K562 (cell line): ENCODE results near the gene IFNGR2. TPM values are rescaled to one million over a fixed set of nuclear protein-coding genes. Genes with fewer than 3 reads are reported as not detected.

Experiments used
- ATAC-seq: fragments of 200-7000 bp; cut with Tn5 transposase; 3 replicates; pipeline ENCODE4 v1.9.1; 2020; ENCODE audit warnings: moderate library complexity
- BruUV-seq: library from RNA; stranded (reverse); fragments of 400-500 nt; replicated peaks from 2 replicates; lab custom pipeline; 2021; lab: Mats Ljungman, UMichigan
- CTCF ChIA-PET: fragments of 300-600 bp; formaldehyde crosslinking; extraction: SDS; loops from one replicate; lab custom pipeline; 2021; ENCODE audit warnings: low intra/inter-chr PET ratio; lab: Yijun Ruan, JAX
- POLR2A ChIA-PET: fragments of 300-600, 350-650 bp; sonication (Branson Sonifier 250); formaldehyde crosslinking; extraction: SDS; loops from one replicate; lab custom pipeline; 2021; ENCODE audit warnings: antibody characterized with exemption, inconsistent platforms; lab: Yijun Ruan, JAX
- DNase-seq, 4 experiments: peaks; one replicate each; pipeline versions ENCODE4 v3.0.0 to v3.0.0-alpha.2; 2011 to 2018; ENCODE audit warnings: low spot score in 3 of 4, mixed read lengths in 3 of 4; ENCODE audit errors: extremely low read depth in 1 of 4
- FAIRE-seq: peaks from 2 replicates; lab custom pipeline; 2011; peaks lifted over from hg19 to GRCh38; lab: Jason Lieb, UNC
- H2AFZ ChIP-seq: 2 replicates; pipeline ENCODE4 v1.6.0; 2011; ENCODE audit warnings: low read depth, low read length, control low read depth, inconsistent platforms
- H3K27ac ChIP-seq: fragments of 200-600 bp; 3 replicates; pipeline ENCODE4 v1.8.0; 2011; ENCODE audit warnings: low read depth, mild to moderate bottlenecking, control low read depth, inconsistent platforms, low read length, moderate library complexity, mixed read lengths; ENCODE audit errors: extremely low read depth
- H3K27me3 ChIP-seq, 2 experiments: fragments of 300-600 bp in 1 of 2; 2 replicates in 1 of 2; 3 replicates in 1 of 2; pipeline versions ENCODE4 v1.6.0 to v1.8.0; 2011; ENCODE audit warnings: inconsistent platforms in 2 of 2, low read length in 2 of 2, mild to moderate bottlenecking in 1 of 2, mixed read lengths in 1 of 2, moderate library complexity in 1 of 2; ENCODE audit not compliant: control insufficient read depth in 2 of 2, insufficient read depth in 2 of 2
- H3K36me3 ChIP-seq: fragments of 300-600 bp; 3 replicates; pipeline ENCODE4 v1.8.0; 2011; ENCODE audit warnings: mild to moderate bottlenecking, low read length, inconsistent platforms; ENCODE audit not compliant: control insufficient read depth, insufficient read depth
- H3K4me1 ChIP-seq, 2 experiments: fragments of 200-600 bp in 1 of 2; replicated peaks in 1 of 2; 2 replicates in 1 of 2; 3 replicates in 1 of 2; pipeline versions ENCODE4 v1.5.1 to v1.8.0; 2011; ENCODE audit warnings: inconsistent platforms in 2 of 2, low read length in 2 of 2, mild to moderate bottlenecking in 1 of 2, mixed read lengths in 1 of 2, moderate library complexity in 1 of 2; ENCODE audit not compliant: control insufficient read depth in 2 of 2, insufficient read depth in 2 of 2
- H3K4me2 ChIP-seq: 2 replicates; pipeline ENCODE4 v1.6.1; 2011; ENCODE audit warnings: low read length, control low read depth, inconsistent platforms, mixed read lengths; ENCODE audit not compliant: insufficient read depth
- H3K4me3 ChIP-seq: fragments of 200-600 bp; sonication (generic), shearing (Covaris generic); 2 replicates; pipeline ENCODE4 v1.5.1; 2016; ENCODE audit warnings: control low read depth, inconsistent platforms
- H3K79me2 ChIP-seq: fragments of 200-600 bp; 3 replicates; pipeline ENCODE4 v1.8.0; 2011; ENCODE audit warnings: low read length, inconsistent platforms; ENCODE audit not compliant: control insufficient read depth, insufficient read depth
- H3K9ac ChIP-seq, 2 experiments: 2 replicates each; pipeline versions ENCODE4 v1.6.0 to v1.6.1; 2011; ENCODE audit warnings: low read depth in 2 of 2, low read length in 2 of 2, control low read depth in 1 of 2, inconsistent platforms in 1 of 2, mild to moderate bottlenecking in 1 of 2, mixed read lengths in 1 of 2; ENCODE audit not compliant: insufficient read depth in 1 of 2
- H3K9me1 ChIP-seq: one replicate; pipeline ENCODE4 v1.6.0; 2011; ENCODE audit warnings: inconsistent platforms, mild to moderate bottlenecking, low read length, moderate library complexity; ENCODE audit not compliant: control insufficient read depth, insufficient read depth
- H3K9me3 ChIP-seq: replicated peaks from 2 replicates; pipeline ENCODE4 v1.5.1; 2011; ENCODE audit warnings: low read depth, low read length, inconsistent platforms; ENCODE audit not compliant: control insufficient read depth, insufficient read depth
- H4K20me1 ChIP-seq: replicated peaks from 2 replicates; pipeline ENCODE4 v1.6.1; 2011; ENCODE audit warnings: low read length, inconsistent platforms, mixed read lengths; ENCODE audit not compliant: control insufficient read depth, insufficient read depth
- NBN ChIP-seq: fragments of 450-650 bp; IDR thresholded peaks from 2 replicates; pipeline ENCODE4 v1.6.1; 2016; ENCODE audit warnings: low read depth, mild to moderate bottlenecking
- NFIX ChIP-seq: fragments of 250-450 bp; sonication (Bioruptor Pico); IDR thresholded peaks from 2 replicates; pipeline ENCODE4 v1.4.0; 2020; ENCODE audit warnings: low read depth, mild to moderate bottlenecking, moderate library complexity
- PCBP1 ChIP-seq: fragments of 200-400 bp; formaldehyde crosslinking; IDR thresholded peaks from 2 replicates; pipeline ENCODE4 v1.6.1; 2018; ENCODE audit warnings: mild to moderate bottlenecking, low read depth, low read length; ENCODE audit not compliant: poor library complexity, severe bottlenecking
- PRMT5 ChIP-seq: sonication (generic); formaldehyde crosslinking; IDR thresholded peaks from 2 replicates; pipeline ENCODE4 v1.5.0; 2020; ENCODE audit warnings: missing genetic modification reagents
- STAT6 ChIP-seq: sonication (generic); formaldehyde crosslinking; IDR thresholded peaks from 2 replicates; pipeline ENCODE4 v1.8.1; 2023; ENCODE audit warnings: mild to moderate bottlenecking, missing genetic modification reagents
- ZNF134 ChIP-seq: fragments of 250-450 bp; sonication (Bioruptor Pico); conservative IDR thresholded peaks from 2 replicates; pipeline ENCODE4 v1.4.0; 2020
- ZNF3 ChIP-seq: fragments of 250-450 bp; sonication (Bioruptor Pico); IDR thresholded peaks from 2 replicates; pipeline ENCODE4 v1.5.0; 2021; ENCODE audit warnings: mild to moderate bottlenecking, moderate library complexity
- WGBS: fragments of 100-300 bp; shearing (Covaris generic); methylation state at CpG from one replicate; pipeline ENCODE4 v1.1.6; 2016; ENCODE audit warnings: low coverage, mixed read lengths; ENCODE audit not compliant: insufficient coverage; ENCODE audit errors: missing lambda C conversion rate; 5-methylcytosine and 5-hydroxymethylcytosine counted together
- in situ Hi-C: fragments of 300-500 bp; cut with MboI; formaldehyde crosslinking; loops from 4 replicates; pipeline ENCODE4 v1.15.0; 2018; ENCODE audit warnings: inconsistent platforms, mixed read lengths
- intact Hi-C: fragments of 100-400 bp; cut with micrococcal nuclease; formaldehyde crosslinking; loops from 2 replicates; pipeline ENCODE4 v1.14.2; 2022
- polyA plus RNA-seq, 8 experiments: library from polyadenylated mRNA; depleted of rRNA in 4 of 8; stranded (reverse) in 5 of 8; unstranded in 3 of 8; fragments of >200 nt; fragmentation: Nextera tagmentation in 2 of 8; fragmentation: Illumina TruSeq in 1 of 8; extraction: Ambion mirVana in 2 of 8; extraction: Trizol in 1 of 8; gene quantifications; 2 replicates each; pipeline versions ENCODE4 v1.2.1 to v1.2.3, GENCODE V29; 2011 to 2014; ENCODE audit warnings: inconsistent platforms in 1 of 8, missing spikeins in 1 of 8
- total RNA-seq, 7 experiments: library from RNA; depleted of rRNA in 6 of 7; stranded (reverse); fragments of >200 nt in 6 of 7; fragmentation: Illumina TruSeq in 2 of 7; extraction: Trizol in 2 of 7; gene quantifications; 2 replicates each; pipeline versions ENCODE4 v1.2.1 to v1.2.3, GENCODE V29; 2011 to 2021; ENCODE audit warnings: low replicate concordance in 1 of 7

IFNGR2 gene
- total and polyA plus RNA-seq, 9 of the 15 experiments (the other 6 are each of a cell fraction or from before 2014, with no cell fraction given), result 6.7 to 58.0 (median 28.5) TPM

- no peaks in the 10 kb centered on the region for H3K79me2 ChIP-seq
- ChIA-PET CTCF (no interaction called here), POLR2A (interaction anchor here (0.7 kb wide), 1 partner anchor 9 kb away, joined by 3 read pairs; no protein-coding TSS in a partner anchor)
- no peak overlapping the region for H3K9ac ChIP-seq
- H3K4me2 ChIP-seq, result no peak overlapping the region
- no peak overlapping the region for H3K4me3 ChIP-seq
- in situ Hi-C loops (no loop called here), intact Hi-C loops (no loop called here)
- no peak overlapping the region for H2AFZ ChIP-seq
- peaks cover 73% of the 10 kb centered on the region for H3K36me3 ChIP-seq
- no peaks in the 10 kb centered on the region for H3K9me1 ChIP-seq
- no peaks in the 10 kb centered on the region for H4K20me1 ChIP-seq
- H3K27me3 ChIP-seq, result no peaks in the 10 kb centered on the region
- no peak for FAIRE-seq
- BruUV-seq, result no TSS peak
- ATAC-seq, result no peak
- DNase-seq, result no peak
- TF ChIP-seq PCBP1, result no peak
- TF ChIP-seq NFIX (CRISPR knock-in tag), result no peak
- TF ChIP-seq PRMT5 (CRISPR knock-in tag), result no peak
- no peak for TF ChIP-seq NBN
- no peak for TF ChIP-seq ZNF3 (CRISPR knock-in tag)
- TF ChIP-seq STAT6, result no peak
- TF ChIP-seq ZNF134 (CRISPR knock-in tag), result no peak
- H3K9me3 ChIP-seq, result no peaks in the 10 kb centered on the region
- H3K4me1 ChIP-seq, result peaks cover 0 to 3% of the 10 kb centered on the region in 2 experiments; a peak in 1 of 5 replicates
- no peak overlapping the region for H3K27ac ChIP-seq
- 95% methylated on average over 8 of the region's 8 CpGs for WGBS
Measured at GRCh38 chr21:33433001-33433400, 29.8 kb downstream of the IFNGR2 start.
